Right cardiac atrium (tissue), 5 donors: ENCODE results near the gene ZIC2. TPM values are rescaled to one million over a fixed set of nuclear protein-coding genes. Genes with fewer than 3 reads are reported as not detected.
"Not testable (repeated sequence)": the region's sequence is repeated elsewhere in the genome, so short reads cannot be mapped to it uniquely, and the experiment has no call there.

ENCODE experiments used
- ATAC-seq, 2 donors: fragments of 200-7000 bp; cut with Tn5 transposase; one replicate each; pipeline versions ENCODE4 v1.8.0 to v1.9.1; 2020; ENCODE audit warnings: moderate library complexity in 2 of 2, mild to moderate bottlenecking in 1 of 2
- DNase-seq, 3 donors: peaks; one replicate each; pipeline ENCODE4 v3.0.0-alpha.2; 2020
- H3K27ac ChIP-seq: one replicate; pipeline ENCODE4 v1.5.1; 2013; ENCODE audit warnings: mild to moderate bottlenecking, low read length, control low read depth, moderate library complexity
- H3K27me3 ChIP-seq: one replicate; pipeline ENCODE4 v1.6.1; 2013; ENCODE audit not compliant: control insufficient read depth, insufficient read depth
- H3K4me1 ChIP-seq: one replicate; pipeline ENCODE4 v1.6.1; 2013; ENCODE audit warnings: low read length; ENCODE audit not compliant: control insufficient read depth, insufficient read depth
- H3K4me3 ChIP-seq: one replicate; pipeline ENCODE4 v1.5.1; 2013; ENCODE audit warnings: low read length, control low read depth
- H3K9me3 ChIP-seq: one replicate; pipeline ENCODE4 v1.6.1; 2013; ENCODE audit warnings: low read length; ENCODE audit not compliant: control insufficient read depth
- WGBS: extraction: QIAGEN DNeasy Blood & Tissue Kit; methylation state at CpG from one replicate; pipeline ENCODE4 v1.1.7; 2013; 5-methylcytosine and 5-hydroxymethylcytosine counted together
- intact Hi-C, 4 donors: fragments of 100-400 bp; cut with DNase I; formaldehyde crosslinking; loops; one replicate each; pipeline versions ENCODE4 v1.11.0 to v1.14.0; 2022 to 2023
- polyA plus RNA-seq: library from polyadenylated mRNA; stranded (reverse); fragments of 200-250 nt; gene quantifications from one replicate; pipeline ENCODE4 v1.2.3, GENCODE V29; 2013
- total RNA-seq, 4 donors: library from RNA; stranded (reverse); fragmentation: NEBNext Ultra II Directional; extraction: Animal tissue kit (Norgen Biotek cat#: 25700); gene quantifications; one replicate each; pipeline ENCODE4 v1.2.1, GENCODE V29; 2021
- donor health status: healthy with polysubstance abuse.
- donor health status: DM: no; HTN: yes; CAD: no.
- donor health status: DM: no; HTN: no; CAD: no.
- donor health status: DM: no; HTN: yes; CAD: no; lungs with severe emphysema.
- donor health status: DM: yes; HTN: yes; CAD: no.

ZIC2 gene
- total and polyA plus RNA-seq, 5 donors: not detected

DNA sequence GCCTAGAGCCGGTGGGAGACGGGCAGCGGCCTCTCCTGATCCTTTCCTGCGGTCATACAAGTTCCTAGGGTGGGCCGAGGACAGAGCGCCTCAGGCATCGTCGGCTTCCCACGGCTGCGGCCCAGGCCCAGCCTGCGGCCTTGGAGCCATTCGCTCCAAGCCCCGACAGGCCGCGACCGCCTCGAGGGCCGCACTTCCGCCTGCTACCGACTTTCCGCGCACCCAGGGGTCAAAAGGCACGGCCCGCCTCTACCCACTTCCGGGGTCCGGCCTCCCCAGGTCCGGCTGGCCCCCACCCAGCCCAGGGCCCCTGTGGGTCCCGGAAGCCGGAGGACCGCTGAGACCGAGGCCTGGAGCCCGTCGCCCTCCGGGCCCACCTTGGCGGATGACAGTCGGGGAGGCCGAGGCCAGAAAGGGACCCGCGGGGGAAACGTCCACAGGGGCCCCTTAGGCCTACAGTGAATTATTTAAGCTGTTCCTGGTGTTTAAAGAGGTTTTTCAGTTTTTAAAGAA is 16.2 kb downstream of the ZIC2 start:
- peaks cover 12% of the 10 kb centered on the region for H3K27me3 ChIP-seq
- WGBS: 37% methylated on average over 40 of the region's 40 CpGs
- H3K4me1 ChIP-seq: no peaks in the 10 kb centered on the region
- H3K9me3 ChIP-seq: no peaks in the 10 kb centered on the region
- DNase-seq (peak in 1 of 3 donors; percentile 52), ATAC-seq (peak; percentile 28 to 36)
- no peak overlapping the region for H3K27ac ChIP-seq
- intact Hi-C loops: no loop called here
- no peak overlapping the region for H3K4me3 ChIP-seq

DNA sequence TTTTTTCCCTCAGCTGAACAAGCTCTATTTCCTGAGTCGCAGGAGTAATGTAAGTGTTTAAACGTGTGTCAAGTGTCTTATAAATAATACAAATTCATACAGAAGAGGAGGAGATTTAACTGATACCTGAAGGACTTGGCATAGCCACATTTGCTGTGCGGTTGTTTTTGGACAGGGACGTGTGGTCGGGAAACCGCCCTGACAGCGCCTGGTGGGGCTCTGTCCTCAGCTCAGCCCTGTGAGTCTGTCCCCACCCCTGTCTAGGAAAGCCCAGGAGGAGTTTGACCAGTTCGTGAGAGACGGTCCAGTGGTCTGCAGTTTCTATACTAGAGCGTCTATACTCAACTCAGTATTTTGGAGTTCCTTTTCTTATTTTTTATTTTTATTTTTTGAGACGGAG is 16.7 kb downstream of the ZIC2 start:
- Histone ChIP-seq H3K4me3 (no peak overlapping the region), H3K9me3 (no peaks in the 10 kb centered on the region), H3K27me3 (peaks cover 9% of the 10 kb centered on the region), H3K27ac (no peak overlapping the region), H3K4me1 (no peaks in the 10 kb centered on the region)
- 90% methylated on average over 11 of the region's 11 CpGs for WGBS
- DNase-seq (no peak), ATAC-seq (no peak)
- intact Hi-C loops: no loop called here

DNA sequence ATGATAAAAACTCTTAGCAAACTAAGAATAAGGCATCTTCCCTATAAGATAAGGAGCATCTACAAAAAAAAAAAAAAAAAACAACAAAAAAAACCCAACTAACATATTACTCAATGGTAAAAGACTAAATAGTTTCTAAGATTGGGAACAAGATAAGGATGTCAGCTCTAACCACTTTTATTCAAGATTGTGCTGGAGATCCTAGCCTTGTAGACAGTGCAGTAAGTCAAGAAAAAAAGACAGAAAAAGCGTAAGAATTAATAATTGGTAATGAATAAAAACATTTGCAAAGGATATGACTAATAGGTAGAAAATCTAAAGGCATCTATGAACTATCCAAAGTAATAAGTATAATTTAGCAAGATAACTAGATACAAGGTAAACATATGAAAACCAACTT is 33.0 kb downstream of the ZIC2 start:
- Histone ChIP-seq H3K27ac (no peak overlapping the region), H3K27me3 (no peaks in the 10 kb centered on the region), H3K4me3 (no peak overlapping the region), H3K4me1 (no peaks in the 10 kb centered on the region), H3K9me3 (no peaks in the 10 kb centered on the region)
- DNase-seq (no peak), ATAC-seq (no peak)
- intact Hi-C loops: no loop called here
- WGBS: 93% methylated on average over 1 of the region's 1 CpG

DNA sequence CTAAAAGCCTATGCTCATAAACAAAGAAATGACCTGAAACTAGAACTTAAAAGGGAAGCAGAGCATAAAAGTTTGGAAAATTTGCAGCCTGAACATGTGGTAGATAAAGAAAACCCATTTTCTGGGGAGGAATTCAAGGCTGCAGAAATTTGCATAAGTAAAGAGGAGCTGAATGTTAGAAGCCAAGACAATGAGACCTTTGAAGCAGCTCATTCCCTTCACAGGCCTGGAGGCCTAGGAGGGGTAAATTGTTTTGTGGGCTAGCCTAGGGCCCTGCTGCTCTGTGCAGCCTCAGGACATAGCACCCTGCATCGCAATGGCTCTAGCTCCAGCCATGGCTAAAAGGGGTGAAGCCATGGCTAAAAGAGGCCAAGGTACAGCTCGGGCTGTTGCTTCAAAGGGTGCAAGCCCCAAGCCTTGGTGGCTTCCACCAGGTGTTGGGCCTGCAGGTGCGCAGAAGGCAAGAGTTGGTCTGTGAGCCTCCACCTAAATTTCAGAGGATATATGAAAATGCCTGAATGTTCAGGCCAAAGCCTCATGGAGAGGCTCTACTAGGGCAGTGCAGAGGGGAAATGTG is 38.3 kb downstream of the ZIC2 start:
- ATAC-seq (no peak), DNase-seq (no peak)
- 93% methylated on average over 3 of the region's 3 CpGs for WGBS
- H3K4me1 ChIP-seq: no peaks in the 10 kb centered on the region
- H3K27me3 ChIP-seq: no peaks in the 10 kb centered on the region
- H3K4me3 ChIP-seq: no peak overlapping the region
- intact Hi-C loops: no loop called here
- H3K27ac ChIP-seq: no peak overlapping the region
- H3K9me3 ChIP-seq: no peaks in the 10 kb centered on the region

DNA sequence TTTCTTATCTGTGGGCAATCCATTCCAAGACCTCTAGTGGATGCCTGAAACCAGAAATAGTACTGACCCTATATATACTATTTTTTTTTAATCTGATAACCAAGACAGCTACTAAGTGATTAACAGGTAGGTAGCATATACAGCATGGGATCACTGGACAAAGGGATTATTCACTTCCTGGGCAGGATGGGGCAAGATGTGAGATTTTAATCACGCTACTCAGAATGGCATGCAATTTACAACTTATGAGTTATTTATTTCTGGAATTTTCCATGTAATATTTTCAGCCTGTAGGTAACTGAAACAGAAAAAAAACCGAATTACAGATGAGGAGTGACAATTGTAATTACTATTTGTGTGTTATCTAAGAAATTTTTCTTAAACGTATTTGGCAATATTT is 41.2 kb downstream of the ZIC2 start:
- WGBS: 80% methylated on average over 3 of the region's 3 CpGs
- no peak for ATAC-seq
- H3K27me3 ChIP-seq: no peaks in the 10 kb centered on the region
- no peak overlapping the region for H3K4me3 ChIP-seq
- DNase-seq: no peak
- no peak overlapping the region for H3K27ac ChIP-seq
- no peaks in the 10 kb centered on the region for H3K9me3 ChIP-seq
- H3K4me1 ChIP-seq: no peaks in the 10 kb centered on the region
- intact Hi-C loops: no loop called here

DNA sequence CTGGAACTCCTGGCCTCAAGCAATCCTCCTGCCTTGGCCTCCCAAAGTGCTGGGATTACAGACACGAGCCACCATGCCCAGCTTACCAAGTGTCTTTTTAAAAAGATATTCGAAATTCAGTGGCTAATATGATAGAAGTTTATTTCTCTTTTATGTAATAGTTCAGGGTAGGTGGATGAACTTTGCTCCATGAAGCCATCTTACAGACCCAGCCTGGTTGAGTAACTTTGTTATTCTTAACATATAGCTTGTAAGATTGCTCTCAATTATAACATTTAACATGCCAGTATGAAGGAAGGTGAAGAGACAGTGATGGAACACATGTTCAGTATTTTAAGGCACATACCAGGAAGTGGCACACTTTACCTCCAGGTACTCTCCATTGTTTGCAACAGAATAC is 42.4 kb downstream of the ZIC2 start:
- intact Hi-C loops: no loop called here
- DNase-seq (no peak), ATAC-seq (no peak)
- H3K4me3 ChIP-seq: no peak overlapping the region
- WGBS: 79% methylated on average over 2 of the region's 2 CpGs
- no peaks in the 10 kb centered on the region for H3K9me3 ChIP-seq
- no peaks in the 10 kb centered on the region for H3K27me3 ChIP-seq
- H3K27ac ChIP-seq: no peak overlapping the region
- H3K4me1 ChIP-seq: no peaks in the 10 kb centered on the region

DNA sequence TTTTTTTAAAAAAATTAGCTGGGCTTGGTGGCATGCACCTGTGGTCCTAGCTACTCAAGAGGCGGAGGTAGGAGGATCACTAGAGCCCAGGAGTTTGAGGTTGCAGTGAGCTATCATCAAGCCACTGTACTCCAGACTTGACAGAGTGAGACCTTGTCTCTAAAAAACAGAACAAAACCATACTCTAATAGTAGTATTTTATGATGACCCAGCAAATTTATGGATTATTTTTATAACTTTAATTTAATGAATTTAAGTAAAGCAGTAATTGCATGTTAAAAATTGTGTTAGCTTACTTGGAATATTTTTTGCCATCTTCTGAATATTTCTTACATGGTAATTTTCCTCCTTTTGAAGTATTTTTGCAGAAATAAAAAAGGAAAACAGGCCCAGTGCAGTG is 48.3 kb downstream of the ZIC2 start:
- ATAC-seq: no peak
- 94% methylated on average over 1 of the region's 1 CpG for WGBS
- Histone ChIP-seq H3K4me1 (no peaks in the 10 kb centered on the region), H3K27me3 (no peaks in the 10 kb centered on the region), H3K4me3 (no peak overlapping the region), H3K27ac (no peak overlapping the region), H3K9me3 (no peaks in the 10 kb centered on the region)
- no peak for DNase-seq
- intact Hi-C loops: no loop called here

DNA sequence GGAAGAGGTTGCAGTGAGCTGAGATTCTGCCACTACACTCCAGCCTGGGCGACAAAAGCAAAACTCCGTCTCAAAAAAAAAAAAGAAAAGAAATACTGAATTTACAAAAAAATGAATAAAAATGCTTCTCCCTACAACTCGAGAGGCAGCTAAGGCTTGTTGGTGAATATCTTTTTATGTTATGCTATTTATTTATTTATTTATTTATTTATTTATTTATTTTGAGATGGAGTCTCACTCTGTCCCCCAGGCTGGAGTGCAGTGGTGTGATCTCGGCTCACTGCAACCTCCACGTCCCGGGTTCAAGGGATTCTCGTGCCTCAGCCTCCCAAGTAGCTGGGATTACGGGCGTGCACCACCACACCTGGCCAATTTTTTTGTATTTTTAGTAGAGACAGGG is 51.1 kb downstream of the ZIC2 start:
- H3K27me3 ChIP-seq, intact Hi-C loops, H3K27ac ChIP-seq, ATAC-seq, H3K4me3 ChIP-seq, H3K4me1 ChIP-seq, H3K9me3 ChIP-seq, DNase-seq: not testable (repeated sequence)
- WGBS: 93% methylated on average over 9 of the region's 9 CpGs

DNA sequence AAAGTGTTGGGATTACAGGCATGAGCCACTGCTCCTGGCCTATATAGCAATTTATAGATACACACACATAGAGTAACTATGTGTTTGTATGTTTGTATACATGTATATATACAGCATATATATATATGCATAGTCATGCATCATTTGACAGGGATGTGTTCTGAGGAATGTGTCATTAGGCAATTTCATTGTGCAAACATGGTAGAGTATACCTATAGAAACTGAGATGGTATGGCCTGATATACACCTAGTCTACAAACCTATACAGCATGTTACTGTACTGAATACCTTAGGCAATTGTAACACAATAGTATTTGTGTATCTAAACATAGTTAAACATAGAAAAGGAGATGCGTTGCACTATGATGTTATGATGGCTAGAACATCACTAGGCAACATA is 54.4 kb downstream of the ZIC2 start:
- Histone ChIP-seq H3K27ac (no peak overlapping the region), H3K9me3 (no peaks in the 10 kb centered on the region), H3K27me3 (no peaks in the 10 kb centered on the region), H3K4me3 (no peak overlapping the region), H3K4me1 (no peaks in the 10 kb centered on the region)
- ATAC-seq: no peak
- intact Hi-C loops: no loop called here
- 89% methylated on average over 1 of the region's 1 CpG for WGBS
- DNase-seq: no peak

Other genes starting within 250 kb of the ZIC2 start
- gene ZIC5, start 10.0 kb upstream of the ZIC2 start, total RNA-seq: not detected
- not detected for gene ZIC5, start 10.0 kb upstream of the ZIC2 start, polyA plus RNA-seq
- gene PCCA, start 107.3 kb downstream of the ZIC2 start, total RNA-seq: 10 to 100 TPM; 49.6 to 56.2 (median 55.3) TPM
- 35.6 TPM for gene PCCA, start 107.3 kb downstream of the ZIC2 start, polyA plus RNA-seq